NCI-H446 treated with DMSO at 0.1 percent for 48 hours (cell line): ENCODE data around the gene GPHN.
"Not testable (repeated sequence)": the region's sequence is repeated elsewhere in the genome, so short reads cannot be mapped to it uniquely, and the experiment has no call there.

Experiments
- DNase-seq: peaks from one replicate; lab custom pipeline; 2025; lab: John Stamatoyannopoulos, UW

Gene GPHN

GRCh38 chr14:67056684-67057083 is 548.7 kb downstream of the GPHN start:
- no peak for DNase-seq

GRCh38 chr14:67059596-67059995 is 551.6 kb downstream of the GPHN start:
- DNase-seq = no peak

GRCh38 chr14:67060546-67060945 is 552.6 kb downstream of the GPHN start:
- DNase-seq = no peak

- not testable (repeated sequence) for DNase-seq
These were observed 559.3 kb downstream of the GPHN start for GRCh38 chr14:67067070-67067814.

GRCh38 chr14:67068251-67068650 is 560.3 kb downstream of the GPHN start:
- no peak for DNase-seq

- no peak for DNase-seq
These were observed 563.6 kb downstream of the GPHN start for GRCh38 chr14:67071506-67071905.

GRCh38 chr14:67077921-67078320 is 570.0 kb downstream of the GPHN start:
- no peak for DNase-seq

GRCh38 chr14:67079846-67080245 is 571.9 kb downstream of the GPHN start:
- no peak for DNase-seq

- no peak for DNase-seq
These were observed 600.3 kb downstream of the GPHN start for GRCh38 chr14:67108230-67108629.

GRCh38 chr14:67111022-67111421 is 603.1 kb downstream of the GPHN start:
- no peak for DNase-seq

GRCh38 chr14:67112344-67112743 is 604.4 kb downstream of the GPHN start:
- no peak for DNase-seq

GRCh38 chr14:67127174-67127573 is 619.2 kb downstream of the GPHN start:
- DNase-seq = no peak

- no peak for DNase-seq
These were observed 621.8 kb downstream of the GPHN start for GRCh38 chr14:67129768-67130167.

- DNase-seq = no peak
These were observed 623.7 kb downstream of the GPHN start for GRCh38 chr14:67131691-67132090.

- no peak for DNase-seq
These were observed 625.2 kb downstream of the GPHN start for GRCh38 chr14:67133144-67133543.

- no peak for DNase-seq
These were observed 625.9 kb downstream of the GPHN start for GRCh38 chr14:67133595-67134441.

GRCh38 chr14:67137744-67138371 is 629.9 kb downstream of the GPHN start:
- DNase-seq = no peak

GRCh38 chr14:67140556-67140955 is 632.6 kb downstream of the GPHN start:
- DNase-seq = no peak

- no peak for DNase-seq
These were observed 633.4 kb downstream of the GPHN start for GRCh38 chr14:67141146-67141900.

- no peak for DNase-seq
These were observed 643.2 kb downstream of the GPHN start for GRCh38 chr14:67151082-67151666.

GRCh38 chr14:67158566-67158965 is 650.6 kb downstream of the GPHN start:
- no peak for DNase-seq

GRCh38 chr14:67162385-67162784 is 654.4 kb downstream of the GPHN start:
- DNase-seq = no peak
